ENCODE data around the gene SIRPD.

GRCh38 chr20:1513801-1514200 lies 43.7 kb downstream of the SIRPD start:
- TF ChIP-seq CTCF (IDR thresholded peaks at IDR 0.05): no peak
- TF ChIP-seq POLR2A (IDR thresholded peaks at IDR 0.05): no peak

Data from body of pancreas (tissue), 4 donors.